Measurements from ENCODE around the gene FTO.

Gene FTO

DNA sequence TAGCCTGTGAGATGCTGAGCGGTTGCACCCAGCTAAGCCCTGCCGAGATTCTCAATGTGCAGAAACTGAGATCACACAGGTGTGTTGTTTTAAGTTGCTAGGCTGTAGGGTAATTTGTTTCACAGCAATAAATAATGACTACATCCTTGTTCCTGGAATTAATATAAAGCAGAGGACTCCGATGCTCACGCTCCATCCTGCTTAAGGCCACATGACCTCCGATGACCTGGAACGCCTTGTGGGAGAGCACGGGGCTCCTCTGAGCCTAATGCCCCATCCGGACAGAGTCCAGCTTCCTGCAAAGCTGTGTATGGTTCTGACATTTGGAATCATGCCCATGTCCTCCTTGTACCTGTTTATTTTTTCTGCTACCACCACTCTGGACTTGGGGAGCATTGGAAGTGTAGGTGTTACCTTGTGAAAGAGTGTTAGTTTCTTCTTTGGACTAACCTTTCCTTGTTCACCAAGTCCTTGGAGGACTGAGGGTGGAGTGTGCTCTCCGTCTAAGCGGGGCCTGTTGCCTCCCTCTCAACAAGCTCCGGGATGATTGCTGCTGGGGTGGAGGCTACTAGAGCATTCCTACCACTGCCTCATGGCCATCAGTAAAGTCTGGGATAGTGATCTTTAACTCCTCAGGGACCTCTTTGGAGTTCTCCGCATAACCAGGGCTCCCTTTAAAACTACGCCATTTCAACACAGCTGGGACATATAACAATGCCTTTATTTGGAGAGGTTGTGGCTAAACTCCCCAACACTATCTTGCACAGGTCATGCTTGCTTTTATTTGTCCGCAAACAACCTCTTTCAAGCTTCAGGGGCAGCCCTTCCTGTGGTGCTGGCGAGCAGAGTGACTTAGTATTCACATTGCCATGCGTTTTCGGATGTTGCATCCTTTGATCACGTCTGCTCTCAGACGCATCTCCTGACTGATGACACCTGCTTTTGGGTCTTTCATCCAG lies 457.3 kb downstream of the FTO start:
- DNase-seq (ENCODE audit: low spot score), result no peak

DNA sequence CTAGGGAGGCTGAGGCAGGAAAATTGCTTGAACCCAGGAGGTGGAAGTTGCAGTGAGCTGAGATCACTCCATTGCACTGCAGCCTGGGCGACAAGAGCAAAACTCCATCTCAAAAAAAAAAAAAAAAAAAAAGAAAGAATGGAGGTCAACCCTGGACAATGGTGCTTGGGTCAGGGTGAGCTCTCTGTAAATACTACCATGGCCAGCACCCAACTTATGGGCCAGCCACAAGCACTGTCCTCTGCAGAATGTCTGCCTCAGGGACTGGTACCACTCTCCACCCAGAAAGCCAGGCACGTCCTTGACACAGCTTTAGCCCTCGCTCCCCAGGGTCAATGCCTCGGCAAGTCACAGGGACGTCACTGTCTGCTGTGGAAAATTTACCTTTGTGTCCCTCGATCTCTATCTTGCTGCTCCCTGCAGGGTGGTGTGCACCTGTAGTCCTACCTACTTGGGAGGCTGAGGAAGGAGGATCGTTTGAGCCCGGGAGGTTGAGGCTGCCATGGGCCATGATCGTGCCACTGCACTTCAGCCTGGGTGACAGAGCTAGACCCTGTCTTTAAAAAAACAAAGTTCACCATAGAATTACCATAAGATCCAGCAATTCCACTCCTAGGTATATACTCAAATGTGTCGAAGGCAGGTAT lies 459.4 kb downstream of the FTO start:
- no peak for DNase-seq (ENCODE audit: low spot score)

DNA sequence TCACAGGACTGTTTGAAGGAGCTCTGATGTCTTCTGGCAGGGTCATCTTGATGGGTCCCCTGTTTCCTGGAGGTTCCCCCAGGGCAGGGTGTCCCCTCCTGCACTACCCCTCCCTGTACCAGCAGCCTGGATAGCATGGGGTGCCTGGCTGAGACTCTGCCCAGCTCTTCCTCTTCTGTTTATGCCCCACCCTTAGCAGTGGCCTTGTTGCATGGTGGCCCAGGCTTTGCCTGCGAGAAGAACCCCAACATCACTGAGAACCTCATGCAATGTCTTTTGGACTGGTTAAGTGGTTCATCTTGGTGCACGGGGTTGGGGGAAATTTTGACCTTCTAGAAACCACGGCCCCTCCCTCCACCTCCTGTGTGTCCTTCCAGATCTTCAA lies 460.8 kb downstream of the FTO start:
- no peak for DNase-seq (ENCODE audit: low spot score)

DNA sequence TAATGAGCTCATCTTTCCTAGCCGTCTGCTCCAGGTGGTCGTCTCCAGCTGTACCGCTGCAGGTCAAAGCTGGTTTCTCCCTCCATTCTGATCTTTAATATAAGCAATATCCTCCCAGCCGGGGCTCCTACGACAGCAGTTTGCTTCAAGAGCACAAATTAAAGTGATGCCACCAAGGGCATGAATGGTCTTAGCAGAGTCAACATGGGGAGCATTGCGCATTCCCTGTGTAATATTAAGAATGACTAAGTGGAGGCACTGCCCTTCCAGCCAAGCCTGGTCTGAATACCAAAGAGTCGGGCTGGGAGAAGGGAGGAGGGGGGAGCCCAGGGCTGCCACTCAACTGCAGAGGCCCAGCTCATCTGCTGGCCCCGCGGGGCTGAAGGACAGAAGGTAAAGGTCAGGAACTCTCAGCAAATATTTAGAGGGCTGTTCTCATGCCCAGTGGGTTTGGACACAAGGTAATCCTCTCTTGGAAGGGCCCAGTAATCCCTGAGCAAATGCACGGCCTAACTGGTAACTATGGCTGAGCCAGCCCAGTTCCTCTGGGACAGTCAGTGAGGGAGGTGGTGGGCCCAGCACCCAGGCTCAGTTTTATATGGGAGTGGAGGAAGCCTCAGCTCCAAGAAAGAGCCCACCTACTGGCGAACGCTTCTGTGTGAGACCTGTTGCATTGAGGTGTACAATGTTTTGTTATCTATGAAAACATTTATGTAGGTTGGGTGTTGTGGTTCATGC lies 461.4 kb downstream of the FTO start:
- no peak for DNase-seq (ENCODE audit: low spot score)

DNA sequence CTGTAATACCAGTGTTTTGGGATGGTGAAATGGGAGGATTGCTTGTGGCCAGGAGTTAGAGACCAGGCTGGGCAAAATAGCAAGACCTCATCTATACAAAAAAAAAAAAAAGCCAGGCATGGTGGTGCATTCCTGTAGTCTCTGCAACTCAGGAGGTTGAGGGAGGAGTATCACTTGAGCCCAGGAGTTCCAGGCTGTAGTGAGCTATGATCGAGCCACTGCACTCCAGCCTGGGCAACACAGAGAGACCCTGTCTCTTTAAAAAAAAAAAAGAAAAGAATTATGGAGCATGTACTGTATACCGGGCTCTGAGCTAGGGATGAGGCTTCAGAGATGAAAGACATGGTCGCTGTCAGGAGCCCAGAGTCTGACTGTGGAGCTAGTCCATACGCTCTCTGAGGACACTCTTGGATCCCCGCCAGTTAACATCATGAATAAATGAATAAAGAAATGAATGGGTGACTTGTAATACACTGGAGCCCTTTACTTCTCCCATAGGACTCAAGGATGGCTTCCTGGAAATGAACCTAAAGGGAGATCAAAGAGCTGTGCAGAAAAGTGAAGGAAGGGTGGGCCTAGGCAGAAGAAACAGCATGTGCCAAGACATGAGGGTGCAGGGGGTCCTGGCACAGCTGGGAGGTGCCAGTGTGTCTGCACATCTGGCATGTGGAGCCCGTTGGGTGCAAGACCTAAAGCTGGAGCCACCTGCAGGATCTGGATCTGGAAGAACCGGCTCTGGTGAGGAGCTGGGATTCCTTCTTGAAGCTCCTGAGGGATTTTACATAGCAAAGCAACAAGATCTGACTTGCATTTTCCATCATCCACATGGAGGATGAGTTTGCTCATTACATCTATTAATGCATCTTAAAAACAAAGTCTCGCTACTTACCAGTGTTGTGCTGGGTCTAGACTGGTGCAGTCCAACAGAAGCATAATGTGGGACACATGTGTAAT lies 462.2 kb downstream of the FTO start:
- DNase-seq (ENCODE audit: low spot score), result no peak

DNA sequence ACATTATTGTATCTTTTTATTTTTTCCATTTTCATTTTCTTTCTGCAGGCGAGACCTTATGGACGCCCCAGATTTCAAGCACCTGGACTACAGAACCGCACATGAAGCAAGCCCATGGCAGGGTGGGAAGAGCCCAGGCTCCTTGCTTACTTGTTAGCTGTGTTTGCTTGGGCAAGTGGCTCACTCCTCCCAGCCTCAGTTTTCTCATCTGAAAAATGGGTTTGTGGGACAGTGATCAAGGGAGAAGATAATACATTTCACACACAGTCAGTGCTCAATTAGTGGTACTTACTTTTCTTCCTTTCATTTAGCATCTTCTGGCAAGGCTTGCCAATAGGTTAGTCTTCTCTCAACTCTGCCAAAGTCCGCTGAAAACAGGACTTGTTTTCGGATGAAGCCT lies 465.2 kb downstream of the FTO start:
- DNase-seq (ENCODE audit: low spot score), result no peak

DNA sequence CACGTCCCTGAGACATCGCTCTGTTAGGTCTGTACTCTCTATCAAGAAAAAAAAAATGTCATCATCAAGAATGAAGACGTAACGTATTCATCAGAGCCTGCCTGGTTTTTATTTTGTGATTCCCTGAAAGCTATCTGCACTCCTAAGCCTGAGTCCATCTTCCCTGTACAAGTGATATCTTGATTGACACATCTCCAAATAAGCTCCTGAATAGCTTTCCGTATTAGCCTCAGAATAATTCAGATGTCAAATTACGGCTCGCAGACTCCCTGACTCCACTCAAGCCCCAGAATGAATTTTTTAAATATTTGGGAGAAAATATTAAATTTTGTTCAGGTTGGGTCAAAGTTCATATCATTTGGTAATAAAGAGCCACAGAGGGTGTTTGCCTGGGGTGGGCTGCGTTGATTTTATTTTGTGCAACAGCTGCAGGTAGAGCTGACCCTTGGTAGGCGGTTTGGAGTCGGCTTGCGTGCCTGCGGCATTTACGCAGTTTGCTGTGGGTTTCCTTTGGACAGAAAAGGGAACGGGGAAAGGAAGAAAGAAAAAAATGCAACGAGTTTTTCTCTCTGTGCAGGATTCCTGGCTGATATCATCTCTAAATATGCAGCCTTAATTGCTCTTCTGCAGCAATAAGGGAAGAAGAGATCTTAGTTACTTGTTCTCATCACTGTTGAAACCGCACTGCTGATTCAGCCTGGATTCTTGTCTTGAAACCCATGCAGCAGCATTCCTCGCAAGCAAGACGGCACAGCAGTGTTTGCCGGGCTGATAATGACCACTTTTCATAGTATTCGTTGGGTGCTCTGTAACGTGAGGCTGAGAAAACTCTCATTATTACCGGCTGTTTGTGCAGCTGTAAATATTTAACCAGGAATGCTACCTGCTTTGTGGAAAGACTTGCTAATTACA lies 467.9 kb downstream of the FTO start:
- DNase-seq (ENCODE audit: low spot score), result no peak

DNA sequence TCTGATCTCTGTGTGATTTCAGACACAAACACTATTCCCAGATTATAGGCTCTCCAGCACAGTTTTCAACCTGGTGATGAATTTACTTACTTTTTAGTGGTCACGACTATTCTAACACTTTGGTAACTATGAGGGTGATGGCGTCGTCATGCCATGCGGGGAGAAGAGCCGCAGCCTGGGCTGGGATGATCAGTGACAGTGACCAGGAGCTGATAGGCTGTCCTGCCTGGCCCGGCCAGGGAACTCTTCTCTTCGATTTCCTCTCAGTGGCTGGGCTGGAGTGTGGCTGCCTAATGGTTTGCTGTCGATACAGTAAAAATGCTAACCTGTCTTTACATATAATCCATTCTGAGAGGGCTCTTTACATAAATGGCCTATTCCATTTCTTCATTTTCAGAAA lies 469.5 kb downstream of the FTO start:
- DNase-seq (ENCODE audit: low spot score), result no peak

DNA sequence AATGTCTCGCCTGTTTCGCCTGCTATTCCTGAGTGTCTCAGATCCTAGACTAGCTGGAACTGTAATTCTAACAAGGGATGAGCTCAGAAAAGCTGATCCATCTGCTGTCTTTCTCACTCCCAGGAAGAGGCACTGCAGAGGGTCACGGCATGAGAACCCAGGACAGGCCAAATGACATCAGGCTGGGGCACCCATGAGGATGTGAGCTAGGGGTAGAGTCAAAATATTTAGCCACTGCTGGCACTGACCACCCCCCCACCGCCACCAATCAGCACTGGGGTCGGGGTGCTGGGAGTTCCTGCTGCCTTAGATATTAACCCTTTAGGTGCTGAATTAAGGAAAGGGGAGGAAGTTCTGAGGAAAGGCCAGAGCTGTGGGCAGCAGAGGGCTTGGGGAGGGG lies 470.2 kb downstream of the FTO start:
- no peak for DNase-seq (ENCODE audit: low spot score)

DNA sequence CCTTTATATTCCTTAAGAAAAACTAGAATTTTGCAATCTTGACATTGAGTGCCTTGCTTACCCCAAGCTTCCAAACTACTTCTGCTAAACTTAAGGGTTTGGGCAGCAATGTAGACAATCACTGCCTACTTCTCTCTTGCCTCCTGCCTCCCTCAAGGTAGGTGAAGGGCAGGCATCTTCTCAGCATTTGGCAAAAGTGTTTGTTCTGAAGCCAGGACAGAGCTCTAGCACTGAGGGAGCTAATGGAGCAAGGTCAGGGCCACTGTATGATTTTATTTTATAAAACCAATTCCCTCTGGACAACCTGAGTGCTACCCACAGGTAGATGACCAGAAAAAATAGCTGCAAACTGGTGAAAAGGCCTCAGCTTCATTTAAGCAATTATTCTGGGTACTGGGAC lies 470.8 kb downstream of the FTO start:
- no peak for DNase-seq (ENCODE audit: low spot score)

DNA sequence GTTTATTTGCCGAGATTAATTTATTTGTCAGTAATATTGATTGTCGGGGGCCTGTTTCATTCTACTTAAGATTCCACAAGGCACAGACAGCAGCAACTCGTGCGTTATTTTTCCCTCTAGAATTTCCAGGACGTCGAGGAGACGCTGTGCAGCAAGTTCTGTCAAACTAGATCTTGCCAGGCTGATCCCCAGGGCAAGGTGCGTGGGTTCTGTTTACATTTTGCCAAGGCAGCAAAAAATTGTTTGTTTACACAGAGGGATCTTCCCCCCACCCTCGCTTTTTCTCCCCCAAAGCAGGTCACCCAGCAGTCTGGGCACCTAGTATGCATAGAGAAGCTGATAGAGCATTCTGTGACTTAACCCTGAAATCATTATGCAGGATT lies 471.2 kb downstream of the FTO start:
- no peak for DNase-seq (ENCODE audit: low spot score)

DNA sequence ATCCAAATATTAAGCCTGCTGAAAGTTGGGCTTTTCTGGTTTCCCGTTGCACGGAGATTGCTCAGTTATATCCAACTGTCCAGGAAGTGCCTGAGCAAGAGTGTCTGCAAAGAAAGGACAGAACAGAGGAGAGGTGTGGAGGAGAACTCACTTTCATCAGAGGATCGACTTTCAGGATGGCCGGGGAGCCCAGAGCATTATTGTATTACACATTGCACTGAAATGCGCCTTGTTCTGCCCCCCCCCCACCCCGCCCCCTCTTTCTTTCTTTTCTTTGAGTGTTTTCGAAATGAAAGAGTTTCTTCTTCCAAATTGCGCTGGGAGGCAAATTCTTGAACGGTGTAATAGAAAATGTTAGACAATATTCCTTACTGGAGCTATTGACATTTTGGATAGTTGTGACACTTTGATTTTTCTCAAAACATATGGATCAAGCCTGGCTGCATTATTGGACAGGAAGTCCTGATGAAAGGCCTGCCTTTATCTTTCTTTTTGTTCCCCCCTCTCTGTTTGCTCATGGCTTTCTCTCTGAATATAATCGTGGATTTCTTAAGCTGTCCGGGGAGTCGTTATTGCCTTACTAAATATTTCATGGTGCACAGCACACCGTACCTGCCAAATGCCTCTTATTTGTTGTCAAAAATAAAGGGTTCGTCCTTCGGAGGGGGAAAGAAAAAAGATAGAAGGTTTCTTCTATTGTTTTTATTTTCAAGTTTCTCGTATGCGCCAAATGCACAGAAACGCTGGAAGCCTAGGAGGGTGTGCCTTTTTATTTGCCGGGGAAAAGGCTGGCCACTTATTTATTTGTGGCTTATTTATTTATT lies 471.8 kb downstream of the FTO start:
- DNase-seq (ENCODE audit: low spot score), result no peak

DNA sequence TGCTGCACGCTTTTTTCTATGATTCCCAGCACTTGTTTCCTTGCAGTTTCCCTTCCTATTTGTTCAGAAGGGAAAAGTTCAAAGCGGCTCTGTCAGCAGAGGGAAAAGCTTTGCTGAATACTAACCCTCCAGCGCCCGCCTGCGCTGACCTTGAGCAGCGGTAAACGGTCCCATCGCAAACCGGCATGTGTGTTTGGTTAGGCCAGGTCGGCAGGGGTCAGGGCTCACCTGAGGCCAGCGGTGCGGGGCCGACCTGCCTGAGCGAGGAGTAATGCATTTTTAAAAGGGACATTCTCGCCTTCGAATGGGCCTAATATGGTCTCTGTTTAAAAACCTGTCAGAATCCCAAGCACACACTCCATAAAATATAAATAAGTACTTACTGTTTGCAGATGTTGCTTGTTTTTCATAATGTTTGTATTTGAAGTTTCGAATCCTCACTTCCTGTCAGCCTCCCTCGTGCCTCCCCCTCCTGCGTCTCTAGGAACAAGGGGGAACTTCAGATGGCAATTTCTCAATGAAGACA lies 472.5 kb downstream of the FTO start:
- no peak for DNase-seq (ENCODE audit: low spot score)

DNA sequence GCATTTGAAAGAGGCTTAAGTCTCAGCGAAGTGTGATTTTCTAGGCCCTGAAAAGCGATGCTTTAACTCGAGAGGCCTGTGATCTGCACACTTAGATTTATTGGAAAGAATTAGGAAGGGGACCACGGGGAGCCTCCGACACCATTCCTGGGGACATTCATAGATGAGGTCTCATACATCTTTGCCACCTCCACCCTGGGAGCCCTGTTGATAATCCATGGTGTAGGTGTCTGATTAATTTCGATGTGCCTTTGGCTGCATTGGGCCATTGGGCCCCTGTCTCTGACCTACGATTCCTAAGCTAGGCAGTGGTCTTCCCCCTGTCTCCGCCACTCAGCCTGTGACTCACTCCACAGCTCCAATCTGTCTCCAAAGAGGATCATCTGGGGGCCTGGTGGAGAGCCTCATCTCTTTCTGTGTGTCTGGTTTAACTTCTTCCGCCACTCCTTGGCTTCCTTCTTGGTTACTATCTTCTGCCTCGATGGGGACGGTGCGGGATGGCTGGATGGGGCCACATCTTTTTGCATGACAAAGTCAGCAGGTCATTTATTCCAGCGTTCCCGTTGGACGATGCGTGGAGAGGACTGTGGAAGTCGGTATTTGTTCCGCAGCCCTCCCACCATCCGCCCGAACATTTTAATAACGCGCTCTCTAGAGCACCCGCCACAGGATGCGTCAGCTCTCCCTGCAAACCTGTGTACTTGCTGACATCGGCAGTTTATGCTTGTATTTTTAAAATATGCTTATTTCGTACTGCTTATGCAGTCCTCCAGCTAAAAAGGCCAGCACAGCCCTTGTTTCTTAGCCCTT lies 473.3 kb downstream of the FTO start:
- DNase-seq (ENCODE audit: low spot score), result no peak

DNA sequence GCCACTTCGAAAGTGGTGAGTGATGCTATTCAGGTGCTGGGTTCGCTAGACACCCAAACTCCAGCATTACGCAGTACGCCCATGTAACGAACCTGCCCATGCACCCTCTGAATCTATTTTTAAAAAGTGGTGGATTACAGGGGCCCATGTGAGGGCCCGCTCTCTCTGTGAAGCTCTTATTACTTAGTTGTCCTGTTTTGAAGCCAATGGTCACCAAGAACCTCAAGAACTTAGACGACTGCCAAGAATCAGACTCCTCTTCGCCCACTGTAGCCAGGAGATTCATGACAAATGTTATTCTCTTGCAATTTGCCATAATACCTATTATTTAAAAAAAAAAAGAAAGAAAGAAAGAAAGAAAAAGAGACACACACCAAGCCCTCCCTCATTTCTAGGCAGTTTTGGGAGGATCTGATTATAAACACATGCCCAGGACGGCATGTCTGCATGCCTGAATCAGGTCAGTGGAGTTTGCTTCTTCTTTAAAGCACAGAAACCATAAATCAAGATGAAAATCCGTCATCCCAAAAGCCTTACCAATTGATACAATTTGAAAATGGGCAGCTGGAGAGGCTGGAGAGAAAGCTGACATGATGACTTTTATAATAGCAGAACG lies 474.0 kb downstream of the FTO start:
- DNase-seq (ENCODE audit: low spot score), result no peak

DNA sequence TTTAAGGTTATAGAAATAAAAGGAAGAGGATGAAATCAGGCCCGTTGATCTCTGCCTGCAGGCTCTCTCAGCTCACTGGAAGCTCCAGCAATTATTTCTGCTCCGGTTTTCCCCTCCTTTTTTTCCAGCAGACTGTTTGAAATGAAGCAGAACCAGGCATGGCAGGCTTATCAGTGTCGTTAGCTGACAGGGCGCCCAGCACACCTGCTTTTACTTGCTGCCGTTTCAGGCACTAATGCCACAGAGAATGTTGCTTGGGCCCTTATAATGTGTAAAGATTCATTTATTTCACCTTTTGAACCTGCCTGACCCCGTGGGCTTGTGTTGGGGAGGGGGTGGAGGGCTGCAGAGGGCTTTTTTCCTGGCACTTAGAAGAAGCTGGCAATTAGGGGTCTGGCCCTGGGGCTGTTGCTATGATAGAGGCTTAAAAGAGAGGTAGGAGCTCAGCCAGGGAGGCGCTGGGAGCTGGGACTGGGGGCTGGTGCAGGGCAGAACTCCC lies 474.6 kb downstream of the FTO start:
- no peak for DNase-seq (ENCODE audit: low spot score)

DNA sequence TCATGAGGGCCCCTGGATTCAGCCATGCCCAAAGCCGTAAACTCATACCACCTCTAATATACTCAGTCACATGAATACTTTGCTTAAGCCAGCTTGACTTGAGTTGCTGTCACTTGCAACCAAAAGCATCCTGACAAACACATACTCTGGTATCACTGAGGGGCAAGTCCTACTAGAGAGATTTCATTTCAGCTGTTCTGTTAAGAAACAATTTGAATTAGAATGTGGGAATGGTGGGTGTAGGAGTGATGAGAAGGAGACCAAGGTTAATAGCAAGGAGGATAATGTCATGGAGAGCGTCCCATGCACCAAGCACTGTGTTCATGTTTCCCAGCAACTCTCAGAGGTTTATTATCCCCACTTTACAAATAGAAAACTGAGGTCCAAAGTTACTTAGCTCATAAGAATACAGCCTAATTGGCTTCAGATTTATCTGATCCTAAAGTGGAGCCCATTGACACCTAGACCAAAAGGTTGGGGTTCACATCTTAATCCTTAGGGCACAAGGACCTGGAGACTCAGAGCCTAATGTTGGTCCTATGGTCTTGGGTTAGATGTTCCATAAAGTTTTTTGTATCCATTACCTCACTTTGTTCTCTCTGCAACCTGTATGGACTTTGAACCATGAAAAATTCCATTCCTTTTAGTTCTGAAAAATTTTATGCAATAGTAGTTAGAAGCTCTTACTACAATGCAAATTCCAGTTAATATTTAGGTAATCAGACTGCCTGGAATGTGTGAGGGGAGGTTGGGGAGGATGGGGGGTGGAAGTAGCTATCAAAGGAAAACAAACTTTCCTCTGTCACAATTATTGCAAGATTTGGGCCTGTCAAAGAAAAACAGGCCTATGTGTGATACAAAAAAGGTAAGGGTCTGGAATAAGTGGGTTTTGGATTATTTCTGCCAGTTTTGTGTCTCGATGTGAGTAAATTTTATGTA lies 476.7 kb downstream of the FTO start:
- DNase-seq (ENCODE audit: low spot score), result no peak
